GM18907 (cell line): ENCODE data around the gene CDH1.

Experiments
- ATAC-seq: cut with Tn5 transposase; IDR thresholded peaks from one replicate; pipeline ENCODE4 v1.9.1; 2021; ENCODE audit warnings: mild to moderate bottlenecking, moderate library complexity; ENCODE audit not compliant: unreplicated experiment

The CDH1 gene

DNA sequence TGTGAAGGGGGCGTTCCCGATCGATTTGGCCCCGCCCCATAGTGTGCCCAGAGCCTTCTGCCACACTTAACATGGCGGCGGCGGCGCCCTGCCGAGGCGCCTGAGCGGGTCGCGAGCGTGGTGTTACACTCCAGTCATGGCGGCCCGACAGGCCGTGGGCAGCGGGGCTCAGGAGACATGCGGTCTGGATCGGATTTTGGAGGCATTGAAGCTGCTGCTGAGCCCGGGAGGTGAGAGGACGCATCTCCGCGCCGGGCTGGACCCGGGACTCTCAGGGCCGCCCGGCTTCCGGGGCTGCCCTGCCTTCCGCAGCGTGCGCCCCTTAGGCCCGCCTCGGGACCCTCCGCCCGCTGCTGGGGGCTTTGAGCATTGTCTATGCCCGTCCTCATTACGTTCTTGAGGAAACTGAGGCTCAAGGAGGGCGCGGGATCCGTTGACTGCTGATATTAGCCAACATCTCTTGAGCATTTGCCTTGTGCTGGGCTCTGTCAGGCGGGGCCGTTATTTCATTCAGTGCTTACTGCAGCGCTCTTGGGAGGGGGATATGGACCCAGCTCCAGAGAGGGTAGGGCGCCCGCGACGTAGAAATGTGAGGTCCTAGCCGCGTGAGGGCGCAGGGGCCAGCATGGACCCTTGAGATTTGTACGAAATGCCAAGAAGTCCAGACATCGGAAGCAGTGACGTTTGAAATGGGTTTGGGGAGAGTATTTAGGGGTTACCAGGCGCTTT lies 106.6 kb downstream of the CDH1 start, which contains the start of gene TANGO6:
Gene TANGO6 (plus strand): TSS at position 50 of the 729 bp plus-strand sequence. CDS start 87 bp downstream, at position 137.
- ATAC-seq, result peak; percentile 88

GRCh38 chr16:68844211-68844564 lies 107.1 kb downstream of the CDH1 start:
- no peak for ATAC-seq

- no peak for ATAC-seq
These were observed 111.7 kb downstream of the CDH1 start for GRCh38 chr16:68848786-68849185.

GRCh38 chr16:68850481-68850880 lies 113.4 kb downstream of the CDH1 start:
- ATAC-seq, result no peak

DNA sequence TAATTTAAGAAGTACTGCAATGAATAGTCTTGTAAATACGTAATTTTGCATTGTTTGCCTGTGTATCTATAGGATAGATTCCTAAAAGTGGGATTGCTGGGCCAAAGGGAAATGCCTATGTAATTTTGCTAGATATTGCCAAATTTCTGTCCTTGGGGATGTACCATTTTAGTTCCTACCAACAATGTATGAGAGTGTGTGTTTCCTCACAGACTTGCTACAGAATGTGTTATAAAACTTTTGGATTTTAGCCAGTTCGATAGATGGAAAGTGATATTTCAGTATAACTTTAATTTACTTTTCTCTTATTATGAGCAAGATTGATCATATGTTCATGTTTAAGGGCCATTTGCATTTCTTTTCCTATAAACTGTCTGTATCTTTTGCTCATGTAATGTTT lies 114.5 kb downstream of the CDH1 start:
- no peak for ATAC-seq

DNA sequence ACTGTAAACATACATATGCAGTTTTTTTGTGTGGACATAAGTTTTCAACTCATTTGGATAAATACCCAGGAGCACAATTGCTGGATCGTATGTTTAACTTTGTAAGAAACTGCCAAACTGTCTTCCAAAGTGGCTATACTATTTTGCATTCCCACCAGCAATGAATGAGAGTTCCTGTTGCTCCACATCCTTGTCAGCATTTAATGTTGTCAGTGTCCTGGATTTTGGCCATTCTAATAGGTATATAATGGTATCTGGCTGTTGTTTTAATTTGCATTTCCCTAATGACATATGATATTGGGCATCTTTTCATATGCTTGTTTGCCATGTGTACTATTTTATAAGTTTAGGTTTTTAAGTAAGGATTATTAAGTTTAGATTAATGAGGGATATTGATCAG lies 120.4 kb downstream of the CDH1 start:
- ATAC-seq, result no peak

DNA sequence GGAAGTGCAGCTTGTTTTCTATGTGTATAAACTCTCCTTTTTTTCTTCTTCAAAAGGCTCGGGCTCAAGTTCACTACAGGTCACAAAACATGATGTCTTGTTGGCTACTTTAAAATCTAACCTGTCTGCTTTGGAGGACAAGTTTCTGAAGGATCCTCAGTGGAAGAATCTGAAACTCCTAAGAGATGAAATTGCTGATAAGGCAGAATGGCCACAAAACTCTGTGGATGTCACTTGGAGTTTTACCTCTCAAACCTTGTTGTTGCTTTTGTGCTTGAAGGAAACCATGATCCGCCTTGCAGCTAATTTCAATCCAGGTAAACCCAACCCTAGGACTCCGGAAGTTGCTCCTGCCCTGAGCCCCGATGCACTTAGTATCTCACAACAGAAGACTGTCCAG lies 122.7 kb downstream of the CDH1 start:
- ATAC-seq, result no peak

GRCh38 chr16:68860978-68861892 lies 124.1 kb downstream of the CDH1 start:
- ATAC-seq, result no peak

- no peak for ATAC-seq
These were observed 129.8 kb downstream of the CDH1 start for GRCh38 chr16:68866933-68867332.

DNA sequence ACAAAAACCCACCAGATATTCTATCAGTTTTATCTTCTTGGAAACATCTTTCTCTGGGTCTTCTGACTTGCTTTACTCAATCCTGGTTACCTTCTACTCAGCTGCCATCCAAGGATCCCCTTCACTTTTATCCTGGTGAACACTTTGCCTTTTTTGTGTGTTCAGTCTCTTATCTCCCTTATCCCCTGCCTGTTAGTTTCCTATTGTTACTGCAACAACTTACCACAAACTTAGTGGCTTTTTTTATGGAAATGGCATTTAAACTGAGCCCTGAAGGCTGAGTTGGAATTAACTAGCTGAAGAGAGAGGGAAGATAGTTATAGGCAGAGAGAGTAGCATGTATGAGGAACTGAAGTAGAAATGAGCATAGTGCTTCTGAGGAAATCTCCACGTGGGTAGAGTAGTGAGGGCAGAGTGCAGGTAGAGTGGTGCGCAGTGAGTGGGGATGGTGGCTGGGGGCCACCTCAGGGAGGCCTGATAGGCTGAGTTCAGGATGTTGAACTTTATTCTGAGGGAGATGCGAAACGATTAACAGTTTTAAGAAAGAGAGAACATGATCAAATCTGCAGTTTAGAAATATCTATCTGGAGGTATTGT lies 132.5 kb downstream of the CDH1 start:
- ATAC-seq, result no peak

- ATAC-seq, result no peak
These were observed 136.8 kb downstream of the CDH1 start for GRCh38 chr16:68873635-68874471.

GRCh38 chr16:68875871-68876270 lies 138.8 kb downstream of the CDH1 start:
- no peak for ATAC-seq

- ATAC-seq, result no peak
These were observed 146.6 kb downstream of the CDH1 start for GRCh38 chr16:68883685-68884084.

DNA sequence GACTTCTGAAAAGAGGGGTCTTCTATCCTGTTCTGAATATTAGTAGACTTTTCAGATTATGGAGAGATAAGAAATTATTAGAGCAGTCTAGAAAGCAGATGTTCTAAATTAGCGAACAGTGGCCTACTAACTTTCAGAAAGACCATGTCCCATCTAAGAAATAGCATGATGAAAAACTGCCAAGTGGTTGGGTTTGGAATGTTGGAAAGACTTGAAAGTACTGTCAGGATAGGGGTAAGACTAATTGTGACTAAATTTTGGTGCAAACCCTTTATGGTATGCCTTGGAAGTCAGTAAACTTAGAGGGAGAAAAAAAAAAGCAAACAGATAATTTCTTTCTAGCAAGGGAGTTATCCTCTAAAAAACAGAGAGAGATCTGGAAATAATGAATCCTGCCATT lies 147.3 kb downstream of the CDH1 start:
- ATAC-seq, result no peak
